ENCODE results near the gene RFX1.

DNA sequence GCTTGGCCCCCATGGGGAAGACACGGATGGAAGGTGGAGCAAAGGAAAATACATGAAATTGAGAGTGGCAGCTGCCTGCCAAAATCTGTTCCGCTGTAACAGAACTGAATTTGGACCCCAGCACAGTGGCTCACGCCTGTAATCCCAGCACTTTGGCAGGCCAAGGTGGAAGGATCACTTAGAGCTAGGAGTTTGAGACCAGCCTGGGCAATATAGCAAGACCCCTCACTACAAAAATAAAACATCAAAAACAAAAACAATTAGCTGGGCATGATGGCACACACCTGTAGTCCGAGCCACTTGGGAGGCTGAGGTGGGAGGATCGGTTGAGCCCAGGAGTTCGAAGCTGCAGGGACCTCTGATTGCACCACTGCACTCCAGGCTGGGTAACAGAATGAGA lies 46.4 kb upstream of the RFX1 start:
- TF ChIP-seq, protein P1, sequence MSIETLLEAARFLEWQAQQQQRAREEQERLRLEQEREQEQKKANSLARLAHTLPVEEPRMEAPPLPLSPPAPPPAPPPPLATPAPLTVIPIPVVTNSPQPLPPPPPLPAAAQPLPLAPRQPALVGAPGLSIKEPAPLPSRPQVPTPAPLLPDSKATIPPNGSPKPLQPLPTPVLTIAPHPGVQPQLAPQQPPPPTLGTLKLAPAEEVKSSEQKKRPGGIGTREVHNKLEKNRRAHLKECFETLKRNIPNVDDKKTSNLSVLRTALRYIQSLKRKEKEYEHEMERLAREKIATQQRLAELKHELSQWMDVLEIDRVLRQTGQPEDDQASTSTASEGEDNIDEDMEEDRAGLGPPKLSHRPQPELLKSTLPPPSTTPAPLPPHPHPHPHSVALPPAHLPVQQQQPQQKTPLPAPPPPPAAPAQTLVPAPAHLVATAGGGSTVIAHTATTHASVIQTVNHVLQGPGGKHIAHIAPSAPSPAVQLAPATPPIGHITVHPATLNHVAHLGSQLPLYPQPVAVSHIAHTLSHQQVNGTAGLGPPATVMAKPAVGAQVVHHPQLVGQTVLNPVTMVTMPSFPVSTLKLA (IDR thresholded peaks at IDR 0.05) = no peak
- TF ChIP-seq ARID2 (CRISPR knock-in tag; IDR thresholded peaks at IDR 0.05; ENCODE audit: borderline replicate concordance) = no peak
- no peak for TF ChIP-seq SMARCE1 (IDR thresholded peaks at IDR 0.05; ENCODE audit: borderline replicate concordance)
- TF ChIP-seq, protein P2, sequence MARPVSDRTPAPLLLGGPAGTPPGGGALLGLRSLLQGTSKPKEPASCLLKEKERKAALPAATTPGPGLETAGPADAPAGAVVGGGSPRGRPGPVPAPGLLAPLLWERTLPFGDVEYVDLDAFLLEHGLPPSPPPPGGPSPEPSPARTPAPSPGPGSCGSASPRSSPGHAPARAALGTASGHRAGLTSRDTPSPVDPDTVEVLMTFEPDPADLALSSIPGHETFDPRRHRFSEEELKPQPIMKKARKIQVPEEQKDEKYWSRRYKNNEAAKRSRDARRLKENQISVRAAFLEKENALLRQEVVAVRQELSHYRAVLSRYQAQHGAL (CRISPR knock-in tag; IDR thresholded peaks at IDR 0.05; ENCODE audit: not compliant biosample characterization) = no peak
- TF ChIP-seq, protein P3, sequence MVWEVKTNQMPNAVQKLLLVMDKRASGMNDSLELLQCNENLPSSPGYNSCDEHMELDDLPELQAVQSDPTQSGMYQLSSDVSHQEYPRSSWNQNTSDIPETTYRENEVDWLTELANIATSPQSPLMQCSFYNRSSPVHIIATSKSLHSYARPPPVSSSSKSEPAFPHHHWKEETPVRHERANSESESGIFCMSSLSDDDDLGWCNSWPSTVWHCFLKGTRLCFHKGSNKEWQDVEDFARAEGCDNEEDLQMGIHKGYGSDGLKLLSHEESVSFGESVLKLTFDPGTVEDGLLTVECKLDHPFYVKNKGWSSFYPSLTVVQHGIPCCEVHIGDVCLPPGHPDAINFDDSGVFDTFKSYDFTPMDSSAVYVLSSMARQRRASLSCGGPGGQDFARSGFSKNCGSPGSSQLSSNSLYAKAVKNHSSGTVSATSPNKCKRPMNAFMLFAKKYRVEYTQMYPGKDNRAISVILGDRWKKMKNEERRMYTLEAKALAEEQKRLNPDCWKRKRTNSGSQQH (CRISPR knock-in tag; IDR thresholded peaks at IDR 0.05; ENCODE audit: low read depth) = no peak
